GOT3 (cell line): Measurements from ENCODE around the gene EGR4.

Experiments used
- DNase-seq: peaks from one replicate; lab custom pipeline; 2025; ENCODE audit warnings: mixed read lengths; lab: John Stamatoyannopoulos, UW

Gene EGR4

GRCh38 chr2:73293534-73294171 is at the start of gene EGR4:
Gene EGR4, minus strand, starts transcription at chr2:73293548. Its CDS starts 231 bp downstream, at chr2:73293317.
- no peak for DNase-seq

- no peak for DNase-seq
Measured at GRCh38 chr2:73341039-73341438, 47.7 kb upstream of the EGR4 start.

DNA sequence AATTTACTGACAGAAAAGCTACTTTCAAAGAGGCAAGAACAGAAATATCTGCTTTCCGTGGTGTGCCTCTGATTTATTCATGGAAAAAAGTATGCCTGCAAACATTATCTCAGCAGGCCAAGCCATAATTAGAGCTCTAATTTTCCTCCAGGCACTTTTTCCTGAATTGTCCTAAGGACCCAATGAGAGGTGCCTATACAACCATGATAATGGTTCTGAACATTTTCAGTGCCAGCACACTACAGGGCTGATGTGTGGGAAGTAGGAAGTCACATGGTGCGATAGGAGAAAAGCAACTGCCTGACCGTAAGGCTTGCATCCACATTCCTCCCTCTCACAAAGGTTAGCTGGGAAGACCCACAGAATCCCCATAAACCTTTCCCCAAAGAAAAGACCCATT is 45.9 kb upstream of the EGR4 start:
- no peak for DNase-seq

DNA sequence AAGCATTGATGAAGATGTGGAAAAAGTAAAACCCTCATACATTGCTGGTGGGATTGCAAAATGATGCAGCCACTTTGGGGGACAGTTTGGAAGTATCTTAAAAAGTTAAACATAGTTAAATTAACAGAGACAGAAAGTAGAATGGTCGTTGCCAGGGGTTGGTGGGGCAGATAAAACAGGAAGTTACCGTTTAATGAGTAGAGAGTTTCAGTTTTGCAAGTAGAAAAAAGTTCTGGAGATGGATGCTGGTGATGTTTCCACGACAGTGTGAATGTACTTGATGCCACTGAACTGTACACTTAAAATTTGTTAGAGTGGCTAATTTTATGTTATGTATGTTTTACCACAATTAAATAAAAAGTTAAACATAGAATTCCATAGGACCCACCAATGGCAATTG is 44.5 kb upstream of the EGR4 start:
- no peak for DNase-seq

DNA sequence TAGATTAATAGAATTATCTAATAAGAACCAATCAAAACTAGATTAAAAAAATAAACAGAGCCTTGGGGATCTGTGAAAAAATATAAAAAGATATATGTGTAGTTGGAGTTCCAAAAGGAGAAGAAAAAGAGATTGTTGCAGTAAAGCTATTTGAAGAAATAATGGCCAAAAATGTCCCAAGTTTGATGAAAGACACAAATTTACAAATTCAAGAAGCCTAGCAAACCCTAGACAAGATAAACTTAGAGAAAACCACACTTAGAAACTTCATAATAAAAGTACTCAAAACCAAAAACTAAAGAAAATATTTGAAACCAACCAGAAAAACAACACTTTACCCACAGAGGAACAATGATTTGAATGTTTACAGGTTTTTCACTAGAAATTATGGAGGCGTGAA is 41.3 kb upstream of the EGR4 start:
- DNase-seq, result no peak

GRCh38 chr2:73334045-73334444 is 40.7 kb upstream of the EGR4 start:
- no peak for DNase-seq

GRCh38 chr2:73333564-73333963 is 40.2 kb upstream of the EGR4 start:
- no peak for DNase-seq

GRCh38 chr2:73324126-73324725 is 30.9 kb upstream of the EGR4 start:
- no peak for DNase-seq

GRCh38 chr2:73323551-73323950 is 30.2 kb upstream of the EGR4 start:
- no peak for DNase-seq

- DNase-seq, result no peak
Measured at GRCh38 chr2:73314441-73314840, 21.1 kb upstream of the EGR4 start.

GRCh38 chr2:73307720-73308119 is 14.4 kb upstream of the EGR4 start:
- DNase-seq, result no peak

- DNase-seq, result no peak
Measured at GRCh38 chr2:73301636-73302035, 8.3 kb upstream of the EGR4 start.

DNA sequence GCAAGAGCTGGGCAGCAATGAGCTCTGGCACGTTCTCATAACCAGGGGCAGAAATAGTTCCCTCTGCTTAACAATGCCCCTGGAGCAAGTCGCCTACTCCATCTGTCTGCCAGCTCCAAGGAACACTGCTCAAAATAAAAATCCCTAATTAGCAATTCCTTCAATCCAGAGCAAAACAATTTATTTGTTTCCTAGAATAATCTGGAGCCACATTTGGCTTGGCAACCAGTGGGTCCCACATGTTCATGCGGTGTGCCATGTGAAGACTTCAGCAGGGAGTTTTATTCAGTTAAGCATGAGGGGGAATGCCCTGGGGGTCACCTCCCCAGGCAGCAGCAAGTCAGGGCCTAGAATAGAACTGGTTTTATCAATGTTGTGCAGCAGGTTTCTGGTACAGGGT is 7.6 kb upstream of the EGR4 start:
- no peak for DNase-seq

DNA sequence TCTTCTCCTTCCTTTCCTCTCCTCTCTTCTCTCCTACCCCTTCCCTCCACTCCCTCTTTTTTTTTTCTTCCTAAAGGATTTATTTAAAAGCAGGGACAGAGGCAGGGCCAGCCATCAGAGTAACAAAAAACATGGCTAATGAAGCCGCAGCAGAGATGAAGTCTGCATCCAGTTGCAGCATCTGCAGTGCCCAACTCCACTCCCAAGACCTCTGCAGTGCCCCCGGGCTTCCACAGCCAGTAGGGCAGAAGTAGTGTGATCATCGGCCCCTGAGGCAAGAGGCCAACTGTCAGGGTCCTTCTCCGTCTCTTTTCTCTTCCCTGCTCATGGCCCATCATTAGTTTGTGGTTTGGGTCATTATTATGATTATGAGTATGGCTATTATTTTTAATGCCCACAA is 4.2 kb upstream of the EGR4 start:
- DNase-seq, result no peak

DNA sequence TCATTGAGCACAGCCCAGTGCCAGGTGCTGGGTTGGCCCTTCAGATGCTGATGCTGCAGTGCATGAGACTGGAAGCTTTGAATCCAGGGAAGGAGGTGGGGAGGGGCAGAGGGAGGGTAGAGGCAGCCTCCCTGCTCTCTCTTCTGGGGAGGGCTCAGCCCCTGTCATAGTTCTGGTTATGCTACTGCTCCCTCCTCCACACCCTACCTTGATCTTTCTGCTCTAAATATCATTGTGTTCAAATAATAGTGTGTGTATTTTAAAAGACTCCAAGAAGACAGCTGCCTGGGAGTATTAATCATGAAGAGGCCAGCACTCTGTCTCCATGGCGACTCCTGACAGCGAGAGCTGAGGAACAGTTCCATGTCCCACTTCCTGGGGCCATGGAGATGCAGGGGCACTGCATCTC is 3.8 kb upstream of the EGR4 start:
- no peak for DNase-seq

- DNase-seq, result no peak
Measured at GRCh38 chr2:73295751-73296400, 2.5 kb upstream of the EGR4 start.

- DNase-seq, result no peak
Measured at GRCh38 chr2:73294239-73294638, 891 bp upstream of the EGR4 start.

DNA sequence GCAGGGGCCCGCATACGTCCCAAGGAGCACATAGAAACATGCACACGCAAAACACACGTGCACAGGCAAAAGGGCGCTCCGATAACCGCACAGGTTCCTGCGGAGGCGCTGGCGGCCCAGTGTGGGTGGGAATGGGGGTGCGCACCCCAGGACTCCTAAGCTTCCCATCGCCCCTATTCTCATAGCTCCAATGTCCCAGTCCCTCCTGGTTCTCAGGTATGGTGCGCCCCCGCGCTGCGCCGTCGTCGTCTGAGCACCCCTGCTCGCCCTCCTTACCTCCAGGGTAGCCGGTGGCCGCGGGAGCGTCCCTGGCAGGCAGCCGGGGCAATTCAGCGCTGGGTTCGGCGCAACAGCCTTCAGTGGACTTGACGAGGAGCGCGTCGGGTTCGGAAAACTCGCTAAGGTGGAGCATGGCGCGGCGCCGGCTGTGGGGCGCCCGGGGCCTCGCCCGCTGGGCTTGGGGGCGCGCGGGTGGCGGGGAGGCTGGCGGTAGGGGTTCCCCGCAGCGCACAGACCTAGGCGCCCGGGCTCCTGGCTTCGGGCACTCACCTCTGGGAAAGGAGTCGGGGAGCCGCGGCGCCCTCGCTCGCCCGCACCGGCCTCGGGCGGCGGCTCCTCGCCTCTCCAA is 328 bp downstream of the EGR4 start:
- DNase-seq, result no peak

- DNase-seq, result no peak
Measured at GRCh38 chr2:73292316-73292905, 937 bp downstream of the EGR4 start.

GRCh38 chr2:73291461-73292315 is 1.7 kb downstream of the EGR4 start:
- DNase-seq, result no peak

DNA sequence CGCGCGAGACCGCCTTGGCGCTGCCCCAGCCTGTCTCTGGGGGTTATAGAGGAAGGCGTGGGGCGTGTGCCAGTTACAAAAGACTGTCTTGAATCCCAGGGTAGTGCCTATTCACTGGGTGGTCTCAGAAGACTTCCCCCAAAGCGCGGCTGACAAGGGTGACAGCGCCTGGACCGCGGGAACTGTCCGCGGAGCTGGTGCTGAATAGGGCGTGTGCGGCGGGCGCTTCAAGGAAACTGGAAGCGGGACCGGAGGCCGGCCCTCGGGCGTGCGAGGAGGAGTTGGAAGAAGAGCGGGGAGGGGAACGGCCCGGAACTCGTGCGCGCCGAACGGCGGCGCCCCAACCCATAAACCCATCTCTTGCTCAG is 2.3 kb downstream of the EGR4 start:
- no peak for DNase-seq
